SK-N-SH treated with all-trans-retinoic acid at 6 μM for 48 hours (cell line): ENCODE measurements around the gene GRIK2.

ENCODE experiments used
- ATAC-seq: fragments of 200-7000 bp; cut with Tn5 transposase; 3 replicates; pipeline ENCODE4 v1.9.1; 2020; ENCODE audit warnings: mild to moderate bottlenecking, moderate library complexity
- ARNTL ChIP-seq: fragments of 450-650 bp; formaldehyde crosslinking; IDR thresholded peaks from 2 replicates; pipeline ENCODE4 v1.5.0; 2020; ENCODE audit warnings: low read depth, mild to moderate bottlenecking, moderate library complexity, borderline replicate concordance
- BACH2 ChIP-seq: fragments of 250-450 bp; sonication (Bioruptor Pico); IDR thresholded peaks from 2 replicates; pipeline ENCODE4 v1.9.0; 2021; ENCODE audit warnings: mild to moderate bottlenecking, borderline replicate concordance
- CREB5 ChIP-seq: fragments of 250-450 bp; sonication (Bioruptor Pico); IDR thresholded peaks from 2 replicates; pipeline ENCODE4 v1.5.1; 2020; ENCODE audit warnings: low read depth, mild to moderate bottlenecking, moderate library complexity
- ESRRG ChIP-seq: fragments of 250-450 bp; sonication (Bioruptor Pico); IDR thresholded peaks from 2 replicates; pipeline ENCODE4 v1.6.1; 2021; ENCODE audit warnings: mild to moderate bottlenecking
- GLIS3 ChIP-seq: fragments of 250-450 bp; sonication (Bioruptor Pico); IDR thresholded peaks from 2 replicates; pipeline ENCODE4 v1.5.0; 2020; ENCODE audit warnings: mild to moderate bottlenecking, moderate library complexity
- ISL1 ChIP-seq: fragments of 250-450 bp; sonication (Bioruptor Pico); IDR thresholded peaks from 2 replicates; pipeline ENCODE4 v2.1.2; 2022; ENCODE audit warnings: mild to moderate bottlenecking, moderate library complexity
- PPARA ChIP-seq: fragments of 250-450 bp; sonication (Bioruptor Pico); IDR thresholded peaks from 2 replicates; pipeline ENCODE4 v1.5.0; 2020; ENCODE audit warnings: mild to moderate bottlenecking, borderline replicate concordance
- RARB ChIP-seq: fragments of 250-450 bp; sonication (Bioruptor Pico); IDR thresholded peaks from 2 replicates; pipeline ENCODE4 v1.8.0; 2021; ENCODE audit warnings: mild to moderate bottlenecking, moderate library complexity
- SNAI2 ChIP-seq: fragments of 250-450 bp; sonication (Bioruptor Pico); IDR thresholded peaks from 2 replicates; pipeline ENCODE4 v1.5.0; 2020; ENCODE audit warnings: mild to moderate bottlenecking, moderate library complexity
- TCF4 ChIP-seq: fragments of 250-450 bp; sonication (Bioruptor Pico); IDR thresholded peaks from 2 replicates; pipeline ENCODE4 v1.8.0; 2021; ENCODE audit warnings: mild to moderate bottlenecking, moderate library complexity, borderline replicate concordance
- TOX ChIP-seq: fragments of 250-450 bp; sonication (Bioruptor Pico); IDR thresholded peaks from 2 replicates; pipeline ENCODE4 v1.8.0; 2021; ENCODE audit warnings: mild to moderate bottlenecking, moderate library complexity, borderline replicate concordance
- ZC3H10 ChIP-seq: fragments of 250-450 bp; sonication (Bioruptor Pico); IDR thresholded peaks from 2 replicates; pipeline ENCODE4 v1.5.1; 2021; ENCODE audit warnings: mild to moderate bottlenecking, moderate library complexity
- ZFP3 ChIP-seq: fragments of 250-450 bp; sonication (Bioruptor Pico); IDR thresholded peaks from 2 replicates; pipeline ENCODE4 v1.5.0; 2020; ENCODE audit warnings: mild to moderate bottlenecking, moderate library complexity
- ZFP30 ChIP-seq: fragments of 450-650 bp; formaldehyde crosslinking; IDR thresholded peaks from 2 replicates; pipeline ENCODE4 v1.5.0; 2022; ENCODE audit warnings: mild to moderate bottlenecking, moderate library complexity
- ZNF565 ChIP-seq: fragments of 450-650 bp; formaldehyde crosslinking; conservative IDR thresholded peaks from 2 replicates; pipeline ENCODE4 v1.5.0; 2020; ENCODE audit warnings: low read depth, mild to moderate bottlenecking, moderate library complexity
- ZNF70 ChIP-seq: fragments of 450-650 bp; formaldehyde crosslinking; IDR thresholded peaks from 2 replicates; pipeline ENCODE4 v1.5.0; 2020; ENCODE audit warnings: mild to moderate bottlenecking, moderate library complexity
- ZNF8 ChIP-seq: fragments of 450-650 bp; formaldehyde crosslinking; IDR thresholded peaks from 2 replicates; pipeline ENCODE4 v1.5.0; 2020; ENCODE audit warnings: mild to moderate bottlenecking, moderate library complexity
- TF ChIP-seq, protein P1 (sequence below): fragments of 250-450 bp; sonication (Bioruptor Pico); IDR thresholded peaks from 2 replicates; pipeline ENCODE4 v1.8.0; 2020; ENCODE audit warnings: mild to moderate bottlenecking, moderate library complexity, borderline replicate concordance
- TF ChIP-seq, protein P2 (sequence below): fragments of 250-450 bp; sonication (Bioruptor Pico); IDR thresholded peaks from 2 replicates; pipeline ENCODE4 v1.8.0; 2021; ENCODE audit warnings: low read depth, mild to moderate bottlenecking, moderate library complexity, borderline replicate concordance
- TF ChIP-seq, protein P3 (sequence below): fragments of 250-450 bp; sonication (Bioruptor Pico); IDR thresholded peaks from 2 replicates; pipeline ENCODE4 v1.5.1; 2021; ENCODE audit warnings: mild to moderate bottlenecking, moderate library complexity
- TF ChIP-seq, protein P4 (sequence below): fragments of 250-450 bp; sonication (Bioruptor Pico); IDR thresholded peaks from 2 replicates; pipeline ENCODE4 v1.5.0; 2020; ENCODE audit warnings: mild to moderate bottlenecking, moderate library complexity

GRIK2 gene

GRCh38 chr6:101614774-101615173, 221.3 kb downstream of the GRIK2 start:
- ATAC-seq: peak; percentile 62; the same call in 2 of the 3 replicates
- no peak for TF ChIP-seq CREB5 (CRISPR knock-in tag)
- TF ChIP-seq ZC3H10 (CRISPR knock-in tag): peak; percentile 94
- TF ChIP-seq, protein P1, sequence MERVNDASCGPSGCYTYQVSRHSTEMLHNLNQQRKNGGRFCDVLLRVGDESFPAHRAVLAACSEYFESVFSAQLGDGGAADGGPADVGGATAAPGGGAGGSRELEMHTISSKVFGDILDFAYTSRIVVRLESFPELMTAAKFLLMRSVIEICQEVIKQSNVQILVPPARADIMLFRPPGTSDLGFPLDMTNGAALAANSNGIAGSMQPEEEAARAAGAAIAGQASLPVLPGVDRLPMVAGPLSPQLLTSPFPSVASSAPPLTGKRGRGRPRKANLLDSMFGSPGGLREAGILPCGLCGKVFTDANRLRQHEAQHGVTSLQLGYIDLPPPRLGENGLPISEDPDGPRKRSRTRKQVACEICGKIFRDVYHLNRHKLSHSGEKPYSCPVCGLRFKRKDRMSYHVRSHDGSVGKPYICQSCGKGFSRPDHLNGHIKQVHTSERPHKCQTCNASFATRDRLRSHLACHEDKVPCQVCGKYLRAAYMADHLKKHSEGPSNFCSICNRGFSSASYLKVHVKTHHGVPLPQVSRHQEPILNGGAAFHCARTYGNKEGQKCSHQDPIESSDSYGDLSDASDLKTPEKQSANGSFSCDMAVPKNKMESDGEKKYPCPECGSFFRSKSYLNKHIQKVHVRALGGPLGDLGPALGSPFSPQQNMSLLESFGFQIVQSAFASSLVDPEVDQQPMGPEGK (CRISPR knock-in tag): peak; percentile 76; the same call in 1 of the 2 replicates
- TF ChIP-seq ESRRG (CRISPR knock-in tag): no peak
- peak; percentile 37; the same call in 1 of the 2 replicates for TF ChIP-seq ISL1
- no peak for TF ChIP-seq ZFP30 (CRISPR knock-in tag)
- no peak for TF ChIP-seq ZNF70
- peak; percentile 97 for TF ChIP-seq TOX (CRISPR knock-in tag)
- no peak for TF ChIP-seq SNAI2 (CRISPR knock-in tag)
- TF ChIP-seq BACH2 (CRISPR knock-in tag): no peak

- ATAC-seq: no peak
- TF ChIP-seq ZNF8 (CRISPR knock-in tag) (no peak), TCF4 (CRISPR knock-in tag) (no peak), ZNF565 (CRISPR knock-in tag) (no peak), RARB (CRISPR knock-in tag) (no peak), BACH2 (CRISPR knock-in tag) (no peak), ESRRG (CRISPR knock-in tag) (no peak), ARNTL (CRISPR knock-in tag) (no peak), ISL1 (no peak), PPARA (CRISPR knock-in tag) (no peak), ZFP3 (CRISPR knock-in tag) (no peak), CREB5 (CRISPR knock-in tag) (no peak), GLIS3 (CRISPR knock-in tag) (no peak)
- TF ChIP-seq, protein P2, sequence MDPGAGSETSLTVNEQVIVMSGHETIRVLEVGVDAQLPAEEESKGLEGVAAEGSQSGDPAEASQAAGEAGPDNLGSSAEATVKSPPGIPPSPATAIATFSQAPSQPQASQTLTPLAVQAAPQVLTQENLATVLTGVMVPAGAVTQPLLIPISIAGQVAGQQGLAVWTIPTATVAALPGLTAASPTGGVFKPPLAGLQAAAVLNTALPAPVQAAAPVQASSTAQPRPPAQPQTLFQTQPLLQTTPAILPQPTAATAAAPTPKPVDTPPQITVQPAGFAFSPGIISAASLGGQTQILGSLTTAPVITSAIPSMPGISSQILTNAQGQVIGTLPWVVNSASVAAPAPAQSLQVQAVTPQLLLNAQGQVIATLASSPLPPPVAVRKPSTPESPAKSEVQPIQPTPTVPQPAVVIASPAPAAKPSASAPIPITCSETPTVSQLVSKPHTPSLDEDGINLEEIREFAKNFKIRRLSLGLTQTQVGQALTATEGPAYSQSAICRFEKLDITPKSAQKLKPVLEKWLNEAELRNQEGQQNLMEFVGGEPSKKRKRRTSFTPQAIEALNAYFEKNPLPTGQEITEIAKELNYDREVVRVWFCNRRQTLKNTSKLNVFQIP (CRISPR knock-in tag): no peak
- TF ChIP-seq, protein P3, sequence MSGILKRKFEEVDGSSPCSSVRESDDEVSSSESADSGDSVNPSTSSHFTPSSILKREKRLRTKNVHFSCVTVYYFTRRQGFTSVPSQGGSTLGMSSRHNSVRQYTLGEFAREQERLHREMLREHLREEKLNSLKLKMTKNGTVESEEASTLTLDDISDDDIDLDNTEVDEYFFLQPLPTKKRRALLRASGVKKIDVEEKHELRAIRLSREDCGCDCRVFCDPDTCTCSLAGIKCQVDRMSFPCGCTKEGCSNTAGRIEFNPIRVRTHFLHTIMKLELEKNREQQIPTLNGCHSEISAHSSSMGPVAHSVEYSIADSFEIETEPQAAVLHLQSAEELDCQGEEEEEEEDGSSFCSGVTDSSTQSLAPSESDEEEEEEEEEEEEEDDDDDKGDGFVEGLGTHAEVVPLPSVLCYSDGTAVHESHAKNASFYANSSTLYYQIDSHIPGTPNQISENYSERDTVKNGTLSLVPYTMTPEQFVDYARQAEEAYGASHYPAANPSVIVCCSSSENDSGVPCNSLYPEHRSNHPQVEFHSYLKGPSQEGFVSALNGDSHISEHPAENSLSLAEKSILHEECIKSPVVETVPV (CRISPR knock-in tag): no peak
- TF ChIP-seq, protein P4, sequence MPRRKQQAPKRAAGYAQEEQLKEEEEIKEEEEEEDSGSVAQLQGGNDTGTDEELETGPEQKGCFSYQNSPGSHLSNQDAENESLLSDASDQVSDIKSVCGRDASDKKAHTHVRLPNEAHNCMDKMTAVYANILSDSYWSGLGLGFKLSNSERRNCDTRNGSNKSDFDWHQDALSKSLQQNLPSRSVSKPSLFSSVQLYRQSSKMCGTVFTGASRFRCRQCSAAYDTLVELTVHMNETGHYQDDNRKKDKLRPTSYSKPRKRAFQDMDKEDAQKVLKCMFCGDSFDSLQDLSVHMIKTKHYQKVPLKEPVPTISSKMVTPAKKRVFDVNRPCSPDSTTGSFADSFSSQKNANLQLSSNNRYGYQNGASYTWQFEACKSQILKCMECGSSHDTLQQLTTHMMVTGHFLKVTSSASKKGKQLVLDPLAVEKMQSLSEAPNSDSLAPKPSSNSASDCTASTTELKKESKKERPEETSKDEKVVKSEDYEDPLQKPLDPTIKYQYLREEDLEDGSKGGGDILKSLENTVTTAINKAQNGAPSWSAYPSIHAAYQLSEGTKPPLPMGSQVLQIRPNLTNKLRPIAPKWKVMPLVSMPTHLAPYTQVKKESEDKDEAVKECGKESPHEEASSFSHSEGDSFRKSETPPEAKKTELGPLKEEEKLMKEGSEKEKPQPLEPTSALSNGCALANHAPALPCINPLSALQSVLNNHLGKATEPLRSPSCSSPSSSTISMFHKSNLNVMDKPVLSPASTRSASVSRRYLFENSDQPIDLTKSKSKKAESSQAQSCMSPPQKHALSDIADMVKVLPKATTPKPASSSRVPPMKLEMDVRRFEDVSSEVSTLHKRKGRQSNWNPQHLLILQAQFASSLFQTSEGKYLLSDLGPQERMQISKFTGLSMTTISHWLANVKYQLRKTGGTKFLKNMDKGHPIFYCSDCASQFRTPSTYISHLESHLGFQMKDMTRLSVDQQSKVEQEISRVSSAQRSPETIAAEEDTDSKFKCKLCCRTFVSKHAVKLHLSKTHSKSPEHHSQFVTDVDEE: no peak
- TF ChIP-seq, all 23 proteins: peak for 0
Measured at GRCh38 chr6:101626269-101626668, 232.8 kb downstream of the GRIK2 start.
